Lower lobe of right lung (tissue), 2 donors: ENCODE data around the gene LPP. TPM values are rescaled to one million over a fixed set of nuclear protein-coding genes. Genes with fewer than 3 reads are reported as not detected.

Experiments used
- ATAC-seq, 2 donors: fragments of 200-7000 bp; cut with Tn5 transposase; one replicate each; pipeline ENCODE4 v1.9.1; 2020 to 2022; ENCODE audit warnings: mild to moderate bottlenecking in 2 of 2, moderate library complexity in 2 of 2
- DNase-seq: peaks from one replicate; pipeline ENCODE4 v3.0.0-alpha.2; 2020
- H3K27ac ChIP-seq: fragments of 200-600 bp; one replicate; pipeline ENCODE4 v1.8.0; 2022
- H3K27me3 ChIP-seq: fragments of 200-600 bp; one replicate; pipeline ENCODE4 v1.8.0; 2022; ENCODE audit warnings: low read depth
- H3K36me3 ChIP-seq: fragments of 200-600 bp; one replicate; pipeline ENCODE4 v1.8.0; 2022; ENCODE audit warnings: mild to moderate bottlenecking
- H3K4me1 ChIP-seq: fragments of 200-600 bp; one replicate; pipeline ENCODE4 v1.8.0; 2022
- H3K4me3 ChIP-seq: fragments of 200-600 bp; one replicate; pipeline ENCODE4 v1.8.0; 2022; ENCODE audit warnings: mild to moderate bottlenecking
- H3K9me3 ChIP-seq: fragments of 200-600 bp; one replicate; pipeline ENCODE4 v1.8.0; 2022
- intact Hi-C: fragments of 100-400 bp; cut with DNase I; formaldehyde crosslinking; loops from one replicate; pipeline ENCODE4 v1.11.0; 2022
- microRNA-seq: library from miRNA; unstranded; fragments of <30 nt; microRNA quantifications from one replicate; pipeline ENCODE4 v1.2.0, GENCODE V29; 2020; ENCODE audit warnings: borderline number of aligned reads
- total RNA-seq: library from RNA; stranded (reverse); fragmentation: NEBNext Ultra II Directional; extraction: Animal tissue kit (Norgen Biotek cat#: 25700); gene quantifications from one replicate; pipeline ENCODE4 v1.2.1, GENCODE V29; 2021
- TF ChIP-seq, protein P1 (sequence below): fragments of 200-600 bp; IDR thresholded peaks from one replicate; pipeline ENCODE4 v1.8.0; 2022; ENCODE audit warnings: antibody characterized with exemption, mild to moderate bottlenecking
- donor health status: DM: no; HTN: yes; CAD: no; lungs with severe emphysema.

The LPP gene
- total RNA-seq, 1 donor from 2014 or later = 180 TPM

DNA sequence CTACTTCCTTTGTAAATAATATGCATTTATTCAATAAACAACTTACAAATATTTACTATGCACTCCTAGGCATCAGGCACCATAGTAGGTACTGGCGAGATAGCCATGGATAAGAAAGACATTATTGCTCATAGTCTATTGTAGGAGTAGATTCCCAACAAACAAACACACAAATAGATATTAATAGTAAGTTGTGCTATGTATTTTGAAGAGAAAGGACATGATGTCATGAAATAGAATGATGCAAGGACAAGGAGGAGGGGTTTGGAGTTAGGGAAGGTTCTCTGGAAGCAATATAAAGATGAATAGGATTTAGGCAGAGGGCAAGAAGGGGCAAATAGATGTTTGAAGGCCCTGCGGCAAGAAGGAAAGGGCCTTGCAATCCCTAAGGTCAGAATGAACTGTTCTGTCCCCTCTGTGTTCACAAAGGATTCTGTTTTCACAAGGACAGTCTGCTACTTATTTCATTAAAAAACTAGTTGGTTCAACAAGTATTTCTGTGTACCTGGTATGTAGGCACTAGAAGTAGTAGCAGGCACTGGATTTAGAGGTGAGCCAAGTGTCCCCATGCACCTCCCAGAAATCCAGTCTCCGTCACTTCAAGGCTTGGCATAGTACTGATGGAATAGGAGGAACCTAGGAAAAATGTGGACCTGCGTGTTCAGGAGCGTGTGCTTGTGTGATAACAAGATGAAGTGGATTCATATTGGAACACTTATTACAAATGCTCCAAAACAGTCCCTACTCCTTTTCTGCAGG is 786.0 kb downstream of the LPP start:
- ATAC-seq (peak; percentile 76 to 77), DNase-seq (no peak)
- H3K9me3 ChIP-seq = no peaks in the 10 kb centered on the region
- intact Hi-C loops = no loop called here
- peaks cover 28% of the 10 kb centered on the region for H3K4me1 ChIP-seq
- H3K36me3 ChIP-seq = no peaks in the 10 kb centered on the region
- H3K27ac ChIP-seq = peak overlapping the region; percentile 63
- no peaks in the 10 kb centered on the region for H3K27me3 ChIP-seq
- TF ChIP-seq, protein P1, sequence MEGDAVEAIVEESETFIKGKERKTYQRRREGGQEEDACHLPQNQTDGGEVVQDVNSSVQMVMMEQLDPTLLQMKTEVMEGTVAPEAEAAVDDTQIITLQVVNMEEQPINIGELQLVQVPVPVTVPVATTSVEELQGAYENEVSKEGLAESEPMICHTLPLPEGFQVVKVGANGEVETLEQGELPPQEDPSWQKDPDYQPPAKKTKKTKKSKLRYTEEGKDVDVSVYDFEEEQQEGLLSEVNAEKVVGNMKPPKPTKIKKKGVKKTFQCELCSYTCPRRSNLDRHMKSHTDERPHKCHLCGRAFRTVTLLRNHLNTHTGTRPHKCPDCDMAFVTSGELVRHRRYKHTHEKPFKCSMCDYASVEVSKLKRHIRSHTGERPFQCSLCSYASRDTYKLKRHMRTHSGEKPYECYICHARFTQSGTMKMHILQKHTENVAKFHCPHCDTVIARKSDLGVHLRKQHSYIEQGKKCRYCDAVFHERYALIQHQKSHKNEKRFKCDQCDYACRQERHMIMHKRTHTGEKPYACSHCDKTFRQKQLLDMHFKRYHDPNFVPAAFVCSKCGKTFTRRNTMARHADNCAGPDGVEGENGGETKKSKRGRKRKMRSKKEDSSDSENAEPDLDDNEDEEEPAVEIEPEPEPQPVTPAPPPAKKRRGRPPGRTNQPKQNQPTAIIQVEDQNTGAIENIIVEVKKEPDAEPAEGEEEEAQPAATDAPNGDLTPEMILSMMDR = no peak
- no peak overlapping the region for H3K4me3 ChIP-seq

Small RNA genes within 50 kb of the gene (microRNA-seq; reads per million reads assigned to microRNA genes)
- gene MIR28 = 3,972 reads per million, percentile 91 among the genes with 10 or more reads in this experiment
